Vagina (tissue), 2 donors: ENCODE measurements around the gene FIGN.

Experiments
- CTCF ChIP-seq, 3 experiments: fragments of 450-650 bp in 2 of 3; fragments of 200-600 bp in 1 of 3; sonication (generic) in 1 of 3; IDR thresholded peaks; one replicate each; pipeline ENCODE4 v1.5.1; 2017 to 2019; ENCODE audit warnings: antibody characterized with exemption in 3 of 3, mild to moderate bottlenecking in 2 of 3, moderate library complexity in 2 of 3
- POLR2A ChIP-seq, 2 donors: fragments of 450-650 bp; IDR thresholded peaks; one replicate each; pipeline ENCODE4 v1.6.1; 2017; ENCODE audit warnings: antibody characterized with exemption in 2 of 2, mild to moderate bottlenecking in 2 of 2, moderate library complexity in 2 of 2
- POLR2AphosphoS5 ChIP-seq, 2 donors: sonication (generic); formaldehyde crosslinking; IDR thresholded peaks; one replicate each; pipeline ENCODE4 v1.9.0; 2017; ENCODE audit warnings: antibody characterized with exemption in 2 of 2, mild to moderate bottlenecking in 2 of 2, low read depth in 1 of 2; ENCODE audit not compliant: insufficient read depth in 1 of 2

GRCh38 chr2:163574309-163574708 is 161.5 kb downstream of the FIGN start:
- no peak for TF ChIP-seq CTCF (IDR thresholded peaks at IDR 0.05)
- TF ChIP-seq POLR2A (IDR thresholded peaks at IDR 0.05) = no peak
- TF ChIP-seq POLR2AphosphoS5 (IDR thresholded peaks at IDR 0.05; ENCODE audit: insufficient read depth in 1 of 2, low read depth in 1 of 2) = no peak
